Measurements from ENCODE around the gene ATXN1.
A peak's percentile ranks its signal among the peaks of the same experiment; 100 is the strongest.

Gene ATXN1

DNA sequence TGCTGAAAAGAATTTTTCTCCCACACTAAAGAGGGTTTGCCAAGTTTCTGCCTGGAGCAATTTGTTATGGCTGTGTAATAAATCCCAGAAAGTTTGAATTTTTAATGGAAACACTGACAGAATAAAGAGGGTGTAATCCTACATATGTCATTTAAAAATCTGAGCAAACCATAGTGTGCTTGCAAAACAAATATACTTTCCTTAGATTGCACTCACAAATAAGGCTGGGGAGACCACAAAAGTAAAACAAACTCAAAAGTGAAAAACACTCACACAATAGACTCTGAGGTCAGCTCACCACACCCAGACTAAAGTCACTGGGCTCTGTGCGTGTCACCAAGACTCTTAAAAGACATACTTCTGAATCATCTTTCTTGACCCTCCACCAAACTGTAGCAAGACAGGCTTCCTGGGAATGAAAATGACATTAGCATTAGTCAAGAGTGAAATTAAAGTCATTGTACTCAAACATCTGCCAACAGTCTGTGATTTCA is 4.8 kb upstream of the ATXN1 start:
- Histone ChIP-seq H3K27me3 (ENCODE audit: insufficient read depth, poor library complexity, severe bottlenecking) (no peaks in the 10 kb centered on the region), H3K27ac (replicated peaks) (no peak overlapping the region), H3K4me3 (replicated peaks; ENCODE audit: insufficient read depth, low read length) (no peak overlapping the region)
- TF ChIP-seq SPI1 (IDR thresholded peaks at IDR 0.05; ENCODE audit: borderline replicate concordance, low read depth) (no peak), GABPA (IDR thresholded peaks at IDR 0.05; ENCODE audit: low read depth) (no peak), CTCF (IDR thresholded peaks at IDR 0.05; ENCODE audit: insufficient read depth, low read length) (no peak), POLR2AphosphoS5 (IDR thresholded peaks at IDR 0.05; ENCODE audit: low read depth) (no peak)
- TF ChIP-seq, protein P1, sequence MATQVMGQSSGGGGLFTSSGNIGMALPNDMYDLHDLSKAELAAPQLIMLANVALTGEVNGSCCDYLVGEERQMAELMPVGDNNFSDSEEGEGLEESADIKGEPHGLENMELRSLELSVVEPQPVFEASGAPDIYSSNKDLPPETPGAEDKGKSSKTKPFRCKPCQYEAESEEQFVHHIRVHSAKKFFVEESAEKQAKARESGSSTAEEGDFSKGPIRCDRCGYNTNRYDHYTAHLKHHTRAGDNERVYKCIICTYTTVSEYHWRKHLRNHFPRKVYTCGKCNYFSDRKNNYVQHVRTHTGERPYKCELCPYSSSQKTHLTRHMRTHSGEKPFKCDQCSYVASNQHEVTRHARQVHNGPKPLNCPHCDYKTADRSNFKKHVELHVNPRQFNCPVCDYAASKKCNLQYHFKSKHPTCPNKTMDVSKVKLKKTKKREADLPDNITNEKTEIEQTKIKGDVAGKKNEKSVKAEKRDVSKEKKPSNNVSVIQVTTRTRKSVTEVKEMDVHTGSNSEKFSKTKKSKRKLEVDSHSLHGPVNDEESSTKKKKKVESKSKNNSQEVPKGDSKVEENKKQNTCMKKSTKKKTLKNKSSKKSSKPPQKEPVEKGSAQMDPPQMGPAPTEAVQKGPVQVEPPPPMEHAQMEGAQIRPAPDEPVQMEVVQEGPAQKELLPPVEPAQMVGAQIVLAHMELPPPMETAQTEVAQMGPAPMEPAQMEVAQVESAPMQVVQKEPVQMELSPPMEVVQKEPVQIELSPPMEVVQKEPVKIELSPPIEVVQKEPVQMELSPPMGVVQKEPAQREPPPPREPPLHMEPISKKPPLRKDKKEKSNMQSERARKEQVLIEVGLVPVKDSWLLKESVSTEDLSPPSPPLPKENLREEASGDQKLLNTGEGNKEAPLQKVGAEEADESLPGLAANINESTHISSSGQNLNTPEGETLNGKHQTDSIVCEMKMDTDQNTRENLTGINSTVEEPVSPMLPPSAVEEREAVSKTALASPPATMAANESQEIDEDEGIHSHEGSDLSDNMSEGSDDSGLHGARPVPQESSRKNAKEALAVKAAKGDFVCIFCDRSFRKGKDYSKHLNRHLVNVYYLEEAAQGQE (IDR thresholded peaks at IDR 0.05; ENCODE audit: insufficient replicate concordance, low read depth): no peak
- DNase-seq (ENCODE audit: low read depth in 1 of 2, low spot score in 1 of 2): no peak

DNA sequence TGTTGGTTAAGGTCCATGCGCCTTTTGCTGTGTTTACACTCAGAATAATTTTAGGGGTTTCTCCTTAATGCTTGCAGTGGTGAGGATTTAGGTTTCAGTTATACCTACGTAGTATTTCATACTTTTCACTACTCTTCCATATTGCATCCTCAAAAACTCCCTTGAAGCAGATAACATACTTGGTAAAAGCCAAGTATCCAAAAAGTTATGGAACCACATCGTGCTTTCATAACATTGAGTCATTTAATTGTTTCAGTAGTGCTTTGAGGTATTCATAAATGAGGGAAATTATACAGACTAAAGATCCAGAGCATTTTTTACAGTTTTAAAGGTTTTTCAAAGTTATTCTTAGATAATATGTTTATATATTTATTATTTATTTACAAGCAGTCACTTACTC is 4.0 kb upstream of the ATXN1 start:
- H3K27me3 ChIP-seq (ENCODE audit: insufficient read depth, poor library complexity, severe bottlenecking): no peaks in the 10 kb centered on the region
- no peak overlapping the region for H3K4me3 ChIP-seq (replicated peaks; ENCODE audit: insufficient read depth, low read length)
- H3K27ac ChIP-seq (replicated peaks): no peak overlapping the region
- DNase-seq (ENCODE audit: low read depth in 1 of 2, low spot score in 1 of 2): no peak
- TF ChIP-seq GABPA (IDR thresholded peaks at IDR 0.05; ENCODE audit: low read depth): no peak
- TF ChIP-seq CTCF (IDR thresholded peaks at IDR 0.05; ENCODE audit: insufficient read depth, low read length): no peak
- TF ChIP-seq, protein P1 (IDR thresholded peaks at IDR 0.05; ENCODE audit: insufficient replicate concordance, low read depth): no peak
- TF ChIP-seq SPI1 (IDR thresholded peaks at IDR 0.05; ENCODE audit: borderline replicate concordance, low read depth): no peak
- TF ChIP-seq POLR2AphosphoS5 (IDR thresholded peaks at IDR 0.05; ENCODE audit: low read depth): no peak

GRCh38 chr6:16764188-16764950 is 3.1 kb upstream of the ATXN1 start:
- H3K27me3 ChIP-seq (ENCODE audit: insufficient read depth, poor library complexity, severe bottlenecking): no peaks in the 10 kb centered on the region
- TF ChIP-seq CTCF (IDR thresholded peaks at IDR 0.05; ENCODE audit: insufficient read depth, low read length): no peak
- no peak for TF ChIP-seq POLR2AphosphoS5 (IDR thresholded peaks at IDR 0.05; ENCODE audit: low read depth)
- no peak for TF ChIP-seq GABPA (IDR thresholded peaks at IDR 0.05; ENCODE audit: low read depth)
- TF ChIP-seq, protein P1 (IDR thresholded peaks at IDR 0.05; ENCODE audit: insufficient replicate concordance, low read depth): no peak
- TF ChIP-seq SPI1 (IDR thresholded peaks at IDR 0.05; ENCODE audit: borderline replicate concordance, low read depth): no peak
- no peak overlapping the region for H3K27ac ChIP-seq (replicated peaks)
- no peak overlapping the region for H3K4me3 ChIP-seq (replicated peaks; ENCODE audit: insufficient read depth, low read length)
- DNase-seq (ENCODE audit: low read depth in 1 of 2, low spot score in 1 of 2): peak in 1 of 2 experiments; percentile 16

Measured in HL-60 (cell line).